Hematopoietic multipotent progenitor cell treated with erythropoietin and hydrocortisone succinate and interleukin-3 and kit ligand, for 6 days (in vitro differentiated cells): ENCODE measurements around the gene PAK1IP1.
"Not testable (repeated sequence)": the region's sequence is repeated elsewhere in the genome, so short reads cannot be mapped to it uniquely, and the experiment has no call there.

ENCODE experiments used
- DNase-seq: peaks from one replicate; pipeline ENCODE4 v3.0.0-alpha.2; 2015

The PAK1IP1 gene

GRCh38 chr6:10695086-10695657, 400 bp downstream of the PAK1IP1 start:
- DNase-seq: no peak

GRCh38 chr6:10696655-10697054, 1.9 kb downstream of the PAK1IP1 start:
- no peak for DNase-seq

DNA sequence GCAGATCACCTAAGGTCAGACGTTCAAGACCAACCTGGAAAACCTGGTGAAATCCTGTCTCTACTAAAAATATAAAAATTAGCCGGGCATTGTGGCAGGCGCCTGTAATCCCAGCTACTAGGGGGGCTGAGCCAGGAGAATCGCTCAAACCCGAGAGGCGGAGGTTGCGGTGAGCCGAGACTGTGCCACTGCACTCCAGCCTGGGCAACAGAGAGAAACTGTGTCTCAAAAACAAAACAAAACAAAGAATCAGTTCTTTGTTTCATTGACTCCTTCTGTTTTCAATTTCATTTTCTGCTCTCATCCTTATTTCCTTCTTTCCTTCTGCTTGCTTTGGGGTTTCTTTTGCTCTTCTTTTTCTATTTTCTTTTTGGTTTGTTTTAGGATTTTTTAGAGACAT, 19.2 kb downstream of the PAK1IP1 start:
- DNase-seq: no peak

- DNase-seq: peak; percentile 58
Observed at GRCh38 chr6:10719296-10719963, 24.7 kb downstream of the PAK1IP1 start.

DNA sequence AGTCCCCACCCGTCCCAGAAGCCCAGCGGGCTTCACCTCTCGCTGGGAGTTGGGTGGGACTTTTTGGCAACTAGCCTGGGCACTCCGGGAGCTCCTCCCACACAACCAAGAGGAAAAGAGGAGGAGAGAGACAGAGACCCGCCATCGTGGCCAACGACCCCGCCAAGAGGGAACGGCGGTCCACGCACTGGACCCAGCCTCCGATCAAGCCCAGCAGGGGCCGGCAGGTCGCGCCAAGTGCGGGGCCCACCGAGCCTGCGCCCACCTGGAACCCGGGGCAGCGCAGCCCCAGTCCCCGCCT, 25.1 kb downstream of the PAK1IP1 start:
- peak; percentile 50 for DNase-seq

GRCh38 chr6:10720265-10720959, 25.6 kb downstream of the PAK1IP1 start:
- DNase-seq: peak; percentile 53

- DNase-seq: peak; percentile 58
Observed at GRCh38 chr6:10720960-10721849, 26.4 kb downstream of the PAK1IP1 start.

- no peak for DNase-seq
Observed at GRCh38 chr6:10721850-10722569, 27.2 kb downstream of the PAK1IP1 start.

DNA sequence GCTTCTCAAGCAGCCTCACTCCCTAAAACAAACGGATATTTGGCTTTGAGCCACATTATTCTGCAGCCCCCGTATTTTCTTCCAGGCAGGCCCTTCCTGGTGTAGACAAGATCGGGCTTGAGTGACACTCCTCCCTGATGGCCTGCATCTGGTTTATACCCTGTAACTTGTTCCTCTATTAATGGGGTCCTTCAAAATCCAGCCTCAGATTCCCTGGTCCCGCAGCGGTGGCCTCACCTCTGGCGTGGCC, 27.7 kb downstream of the PAK1IP1 start:
- no peak for DNase-seq

DNA sequence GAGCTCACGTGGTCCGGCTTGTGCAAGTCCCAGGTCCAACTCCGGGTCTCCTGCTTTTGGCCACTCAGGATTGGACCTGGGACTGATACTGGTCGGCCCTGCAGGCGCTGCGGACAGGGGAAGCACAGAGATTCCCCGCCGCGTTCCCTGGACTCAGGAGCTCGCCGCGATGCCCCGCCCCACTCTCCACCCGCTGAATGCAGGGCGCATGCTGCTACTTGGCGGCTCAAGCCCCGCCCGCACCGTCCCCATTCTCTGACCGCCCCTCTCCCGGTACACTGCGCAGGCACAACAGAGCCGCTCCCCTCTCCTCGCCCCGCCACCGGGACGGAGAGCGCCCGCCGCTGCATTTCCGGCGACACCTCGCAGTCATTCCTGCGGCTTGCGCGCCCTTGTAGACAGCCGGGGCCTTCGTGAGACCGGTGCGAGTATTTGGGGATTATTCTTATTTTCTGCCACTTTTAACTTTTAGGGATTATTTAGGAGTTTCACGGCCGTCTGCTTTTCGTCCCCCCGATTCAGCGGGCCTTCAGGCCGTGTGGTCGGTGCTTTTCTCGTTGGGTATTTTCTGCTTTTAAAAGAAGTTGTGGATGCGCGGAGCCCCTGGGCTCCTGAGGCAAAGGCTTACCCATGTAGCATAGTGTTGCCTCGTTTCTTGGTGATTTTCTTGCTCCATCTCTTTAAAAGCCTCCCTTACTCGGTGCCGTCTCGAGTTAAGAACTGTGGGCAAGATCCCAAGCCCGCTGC, 28.2 kb downstream of the PAK1IP1 start, which contains the start of gene TMEM14C:
Gene TMEM14C, plus strand, starts transcription at position 251 of the 747 bp plus-strand sequence. CDS start 1,544 bp downstream, outside the sequence.
- peak; percentile 97 for DNase-seq

GRCh38 chr6:10723567-10723881, 28.8 kb downstream of the PAK1IP1 start:
- no peak for DNase-seq

DNA sequence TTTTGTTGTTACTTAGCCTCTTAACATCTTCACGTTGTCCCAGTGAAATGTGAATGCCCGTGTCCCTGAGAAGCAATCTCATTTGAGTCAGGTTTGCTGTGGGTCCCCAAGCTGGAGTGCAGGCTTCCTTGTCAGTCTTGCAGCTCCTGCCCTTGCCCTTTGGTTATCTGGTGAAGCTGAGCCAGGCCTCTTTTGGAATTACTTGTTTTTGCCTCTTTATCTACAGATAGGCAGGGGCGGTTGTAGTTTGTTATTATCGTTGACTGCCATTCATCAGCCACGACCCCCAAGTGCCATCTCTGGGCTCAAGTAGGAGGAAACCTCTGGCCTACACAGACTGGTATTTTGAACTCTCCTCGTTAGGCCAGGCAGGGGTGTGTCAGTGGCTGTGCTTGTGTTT, 30.3 kb downstream of the PAK1IP1 start:
- DNase-seq: peak; percentile 94

DNA sequence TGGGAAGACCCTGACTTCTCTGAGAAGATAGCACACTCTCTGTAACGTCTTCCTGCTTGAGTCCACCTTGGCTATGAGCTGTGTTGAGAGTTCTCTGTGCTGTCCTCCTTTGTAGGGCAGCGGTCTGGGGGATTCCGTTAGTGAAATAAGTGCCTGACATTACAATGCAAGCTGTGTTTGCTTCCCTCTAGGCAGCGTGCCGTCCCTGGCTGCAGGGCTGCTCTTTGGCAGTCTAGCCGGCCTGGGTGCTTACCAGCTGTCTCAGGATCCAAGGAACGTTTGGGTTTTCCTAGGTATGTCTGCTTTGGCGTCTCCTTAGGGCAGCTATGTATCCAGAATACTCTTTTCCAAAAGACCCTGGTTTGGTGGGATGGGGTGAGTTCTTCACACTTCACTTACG, 30.9 kb downstream of the PAK1IP1 start:
- no peak for DNase-seq

GRCh38 chr6:10730254-10730653, 35.5 kb downstream of the PAK1IP1 start:
- no peak for DNase-seq

DNA sequence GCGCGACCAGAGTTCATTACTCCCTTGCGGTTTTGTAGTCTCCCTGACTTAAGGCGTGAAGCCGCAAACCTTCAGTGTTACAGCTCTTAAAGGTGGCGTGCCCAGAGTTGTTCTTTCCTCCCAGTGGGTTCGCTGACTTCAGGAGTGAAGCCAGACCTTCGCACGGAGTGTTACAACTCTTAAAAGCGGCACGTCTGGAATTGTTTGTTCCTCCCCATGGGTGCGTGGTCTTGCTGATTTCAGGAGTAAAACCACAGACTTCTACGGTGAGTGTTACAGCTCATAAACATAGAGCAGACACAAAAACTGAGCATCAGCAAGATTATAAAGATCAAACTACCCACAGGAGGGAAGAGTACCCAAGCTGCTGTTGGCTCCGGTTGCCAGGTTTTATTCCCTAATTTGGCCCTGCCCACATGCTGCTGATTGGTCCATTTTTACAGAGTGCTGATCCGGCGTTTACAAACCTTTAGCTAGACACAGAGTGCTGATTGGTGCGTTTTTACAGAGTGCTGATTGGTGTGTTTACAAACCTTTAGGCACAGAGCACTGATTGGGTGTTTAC, 38.5 kb downstream of the PAK1IP1 start:
- no peak for DNase-seq

- no peak for DNase-seq
Observed at GRCh38 chr6:10733863-10734262, 39.1 kb downstream of the PAK1IP1 start.

- no peak for DNase-seq
Observed at GRCh38 chr6:10736731-10737130, 42.0 kb downstream of the PAK1IP1 start.

DNA sequence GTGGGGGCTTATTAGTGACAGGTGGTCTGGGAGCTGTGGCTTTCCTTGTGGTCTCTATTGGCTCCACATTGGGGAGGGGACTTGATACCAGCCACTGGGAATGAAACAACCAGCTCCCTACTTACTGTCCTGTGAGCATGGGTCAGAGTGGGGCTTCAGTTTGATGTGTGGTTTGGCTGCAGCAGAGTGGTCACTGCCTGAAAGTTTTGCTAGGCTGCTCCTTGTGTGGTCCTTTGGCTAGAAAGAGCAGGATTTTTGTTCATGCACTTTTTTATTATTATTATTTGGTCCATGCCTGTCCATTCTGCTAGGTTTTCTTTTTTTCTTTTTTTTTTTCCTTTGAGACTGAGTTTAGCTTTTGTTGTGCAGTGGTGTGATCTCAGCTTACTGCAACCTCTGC, 45.3 kb downstream of the PAK1IP1 start:
- DNase-seq: no peak

DNA sequence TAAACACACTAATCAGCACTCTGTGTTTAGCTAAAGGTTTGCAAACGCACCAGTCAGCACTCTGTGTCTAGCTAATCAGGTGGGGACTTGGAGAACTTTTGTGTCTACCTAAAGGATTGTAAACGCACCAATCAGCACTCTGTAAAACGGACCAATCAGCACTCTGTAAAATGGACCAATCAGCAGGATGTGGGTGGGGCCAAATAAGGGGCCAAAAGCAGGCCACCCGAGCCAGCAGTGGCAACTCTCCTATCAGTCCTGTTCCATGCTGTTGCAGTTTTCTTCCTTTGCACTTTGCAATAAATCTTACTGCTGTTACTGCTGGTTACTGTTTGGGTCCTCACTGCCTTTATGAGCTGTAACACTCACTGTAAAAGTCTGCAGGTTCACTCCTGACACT, 46.9 kb downstream of the PAK1IP1 start:
- DNase-seq: not testable (repeated sequence)

DNA sequence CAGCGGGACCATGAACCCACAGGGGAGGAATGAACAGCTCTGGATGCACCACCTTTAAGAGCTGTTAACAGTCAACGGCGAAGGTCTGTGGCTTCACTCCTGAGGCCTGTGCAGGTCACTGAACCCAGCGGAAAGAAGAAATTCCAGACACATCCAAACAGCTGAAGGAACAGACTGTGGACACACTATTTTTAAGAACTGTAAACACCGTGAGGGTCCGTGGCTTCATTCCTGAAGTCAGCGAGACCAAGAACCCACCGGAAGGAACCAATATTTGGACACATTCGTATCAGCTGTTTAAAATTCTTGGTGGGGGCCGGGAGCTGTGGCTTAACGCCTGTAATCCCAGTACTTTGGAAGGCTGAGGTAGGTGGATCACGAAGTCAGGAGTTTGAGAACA, 47.5 kb downstream of the PAK1IP1 start:
- no peak for DNase-seq

DNA sequence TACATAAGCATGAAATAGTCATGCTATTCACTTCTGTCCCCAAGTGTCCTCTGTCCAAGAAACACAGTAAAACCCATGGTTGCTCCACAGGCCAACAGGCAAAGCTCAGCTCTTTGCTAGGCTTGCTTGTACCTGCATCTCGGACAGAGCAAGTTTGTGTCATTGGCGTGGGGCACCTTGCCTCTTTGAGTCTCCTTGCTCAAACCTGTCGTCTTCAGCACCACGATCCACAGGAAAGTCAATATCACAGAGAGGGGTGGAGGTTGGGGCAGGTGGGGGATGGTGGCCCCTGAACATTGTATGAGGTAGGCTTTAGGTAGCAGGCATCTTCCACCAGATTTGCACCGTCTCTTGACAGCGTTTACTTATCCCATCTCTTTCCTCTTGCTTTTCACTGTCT, 48.7 kb downstream of the PAK1IP1 start:
- no peak for DNase-seq

DNA sequence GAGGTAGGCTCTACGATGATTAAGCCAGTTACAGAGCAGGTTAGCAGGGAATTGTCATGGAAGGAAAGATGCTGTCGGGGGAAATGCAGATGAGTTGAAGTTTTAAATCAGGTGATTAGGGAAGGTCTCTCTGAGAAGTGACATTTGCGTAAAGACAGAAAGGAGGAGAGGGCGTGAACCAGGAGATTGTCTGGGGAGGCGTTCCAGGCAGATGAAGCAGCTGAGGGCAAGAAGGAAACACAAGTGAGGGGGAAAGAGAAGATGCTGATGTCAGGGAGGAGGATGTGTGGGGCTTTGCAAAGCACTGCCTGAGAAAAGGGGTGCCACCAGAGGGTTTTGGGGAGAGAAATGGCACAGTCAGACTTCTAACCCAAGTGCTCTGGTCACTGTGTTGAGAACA, 50.3 kb downstream of the PAK1IP1 start:
- DNase-seq: no peak
